ENCODE results near the gene CDHR2.

CDHR2 gene

DNA sequence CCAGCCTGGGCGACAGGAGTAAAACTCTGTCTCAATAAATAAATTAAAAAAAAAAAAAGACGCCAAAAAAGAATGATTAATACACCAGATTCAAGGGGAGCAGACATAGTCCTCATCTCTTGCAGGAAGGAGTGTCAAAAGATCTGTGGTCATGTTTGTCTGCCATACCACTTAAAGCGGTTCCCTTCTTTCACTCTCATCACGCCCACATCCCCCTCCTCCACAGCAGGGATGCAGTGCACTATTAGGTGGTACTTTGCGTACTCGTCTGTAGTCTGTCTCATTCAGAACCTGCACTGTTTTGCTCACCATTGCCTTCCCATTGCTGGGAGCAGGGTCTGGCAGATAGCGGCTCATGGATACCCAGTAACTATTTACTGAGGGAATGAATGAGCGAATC is 11.2 kb downstream of the CDHR2 start:
- peaks cover 36 to 39% of the 10 kb centered on the region in 2 experiments for H3K4me1 ChIP-seq (ENCODE audit: control insufficient read depth in 1 of 2, insufficient read depth in 1 of 2, low read depth in 1 of 2, low read length in 1 of 2)
- H3K27me3 ChIP-seq = no peaks in the 10 kb centered on the region
- H3K27ac ChIP-seq = no peak overlapping the region
- no peak overlapping the region for H3K4me3 ChIP-seq (ENCODE audit: low read depth in 1 of 2, low read length in 1 of 2)
- TF ChIP-seq, protein P1, sequence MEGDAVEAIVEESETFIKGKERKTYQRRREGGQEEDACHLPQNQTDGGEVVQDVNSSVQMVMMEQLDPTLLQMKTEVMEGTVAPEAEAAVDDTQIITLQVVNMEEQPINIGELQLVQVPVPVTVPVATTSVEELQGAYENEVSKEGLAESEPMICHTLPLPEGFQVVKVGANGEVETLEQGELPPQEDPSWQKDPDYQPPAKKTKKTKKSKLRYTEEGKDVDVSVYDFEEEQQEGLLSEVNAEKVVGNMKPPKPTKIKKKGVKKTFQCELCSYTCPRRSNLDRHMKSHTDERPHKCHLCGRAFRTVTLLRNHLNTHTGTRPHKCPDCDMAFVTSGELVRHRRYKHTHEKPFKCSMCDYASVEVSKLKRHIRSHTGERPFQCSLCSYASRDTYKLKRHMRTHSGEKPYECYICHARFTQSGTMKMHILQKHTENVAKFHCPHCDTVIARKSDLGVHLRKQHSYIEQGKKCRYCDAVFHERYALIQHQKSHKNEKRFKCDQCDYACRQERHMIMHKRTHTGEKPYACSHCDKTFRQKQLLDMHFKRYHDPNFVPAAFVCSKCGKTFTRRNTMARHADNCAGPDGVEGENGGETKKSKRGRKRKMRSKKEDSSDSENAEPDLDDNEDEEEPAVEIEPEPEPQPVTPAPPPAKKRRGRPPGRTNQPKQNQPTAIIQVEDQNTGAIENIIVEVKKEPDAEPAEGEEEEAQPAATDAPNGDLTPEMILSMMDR (IDR thresholded peaks at IDR 0.05) = no peak
- H3K36me3 ChIP-seq = no peaks in the 10 kb centered on the region
- no peaks in the 10 kb centered on the region for H3K9me3 ChIP-seq

DNA sequence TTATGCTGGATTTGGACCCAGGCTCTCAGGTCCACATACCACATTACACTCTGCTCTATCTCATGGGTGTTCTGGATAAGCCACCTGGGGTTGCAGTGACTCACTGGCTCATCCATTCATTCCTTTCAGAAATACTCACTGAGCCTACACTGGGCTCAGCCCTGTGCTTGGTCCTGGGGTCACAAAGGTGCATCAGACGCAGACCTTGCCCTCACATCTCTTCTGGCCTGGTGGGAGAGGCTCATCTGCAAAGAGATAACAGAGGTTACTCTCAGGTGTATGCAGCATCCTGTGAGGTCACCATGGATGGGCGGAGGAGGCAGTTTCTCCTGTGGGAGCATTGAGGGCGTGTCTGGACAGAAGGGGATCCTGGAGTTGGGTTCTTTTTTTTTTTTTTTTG is 12.1 kb downstream of the CDHR2 start:
- Histone ChIP-seq H3K4me3 (ENCODE audit: low read depth in 1 of 2, low read length in 1 of 2) (no peak overlapping the region), H3K9me3 (no peaks in the 10 kb centered on the region), H3K27me3 (no peaks in the 10 kb centered on the region), H3K4me1 (ENCODE audit: control insufficient read depth in 1 of 2, insufficient read depth in 1 of 2, low read depth in 1 of 2, low read length in 1 of 2) (peaks cover 27 to 30% of the 10 kb centered on the region in 2 experiments), H3K36me3 (no peaks in the 10 kb centered on the region), H3K27ac (no peak overlapping the region)
- TF ChIP-seq, protein P1 (IDR thresholded peaks at IDR 0.05) = no peak

DNA sequence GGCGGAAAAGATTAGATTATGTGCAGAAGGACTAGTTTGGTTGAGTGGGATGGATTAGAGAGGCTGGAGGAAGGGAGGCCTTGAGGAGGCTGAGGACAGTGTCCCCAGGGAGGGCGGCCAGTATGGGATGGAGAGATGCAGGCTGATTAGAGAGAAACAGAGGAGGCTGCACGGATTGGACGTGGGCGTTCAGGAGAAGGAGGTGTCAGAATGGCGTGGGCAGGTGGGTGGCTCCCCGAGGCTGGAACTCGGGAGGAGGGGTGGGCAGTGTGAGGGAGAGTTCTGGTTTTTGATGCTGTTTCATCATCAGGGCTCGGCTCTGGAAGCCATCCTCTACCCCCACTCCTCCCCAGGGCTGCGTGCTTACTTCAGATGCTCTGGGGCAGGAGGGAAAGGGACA is 13.0 kb downstream of the CDHR2 start:
- Histone ChIP-seq H3K36me3 (no peaks in the 10 kb centered on the region), H3K27ac (no peak overlapping the region), H3K4me1 (ENCODE audit: control insufficient read depth in 1 of 2, insufficient read depth in 1 of 2, low read depth in 1 of 2, low read length in 1 of 2) (peaks cover 18 to 21% of the 10 kb centered on the region in 2 experiments)

DNA sequence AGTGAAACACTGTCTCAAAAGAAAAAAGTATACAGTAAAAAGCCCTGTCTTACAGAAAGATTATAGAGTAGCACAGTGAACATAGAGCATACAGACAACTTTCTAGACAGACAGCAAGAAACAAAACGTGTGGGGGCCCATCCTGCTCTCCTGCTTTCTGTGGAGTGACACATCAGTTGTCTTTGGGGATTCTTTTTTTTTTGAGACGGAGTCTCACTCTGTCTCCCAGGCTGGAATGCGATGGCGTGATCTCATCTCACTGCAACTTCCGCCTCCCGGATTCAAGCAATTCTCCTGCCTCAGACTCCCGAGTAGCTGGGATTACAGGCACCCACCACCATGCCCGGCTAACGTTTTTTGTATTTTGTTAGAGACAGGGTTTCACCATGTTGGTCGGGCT is 14.9 kb downstream of the CDHR2 start:
- Histone ChIP-seq H3K36me3 (no peaks in the 10 kb centered on the region), H3K4me3 (ENCODE audit: low read depth in 1 of 2, low read length in 1 of 2) (no peak overlapping the region), H3K9me3 (no peaks in the 10 kb centered on the region), H3K27me3 (no peaks in the 10 kb centered on the region), H3K4me1 (ENCODE audit: control insufficient read depth in 1 of 2, insufficient read depth in 1 of 2, low read depth in 1 of 2, low read length in 1 of 2) (peaks cover 13 to 14% of the 10 kb centered on the region in 2 experiments), H3K27ac (no peak overlapping the region)
- TF ChIP-seq, protein P1 (IDR thresholded peaks at IDR 0.05) = no peak

More for the DNA sequence above, 13.0 kb downstream of the CDHR2 start:
- Histone ChIP-seq H3K9me3 (no peaks in the 10 kb centered on the region), H3K4me3 (ENCODE audit: low read depth in 1 of 2, low read length in 1 of 2) (no peak overlapping the region), H3K27me3 (no peaks in the 10 kb centered on the region)
- TF ChIP-seq, protein P1 (IDR thresholded peaks at IDR 0.05) = no peak

GRCh38 chr5:176565760-176566288 is 16.7 kb downstream of the CDHR2 start:
- Histone ChIP-seq H3K4me3 (ENCODE audit: low read depth in 1 of 2, low read length in 1 of 2) (no peak overlapping the region), H3K4me1 (ENCODE audit: control insufficient read depth in 1 of 2, insufficient read depth in 1 of 2, low read depth in 1 of 2, low read length in 1 of 2) (peaks cover under 1 to 2% of the 10 kb centered on the region in 2 experiments), H3K27ac (no peak overlapping the region), H3K36me3 (no peaks in the 10 kb centered on the region), H3K27me3 (no peaks in the 10 kb centered on the region), H3K9me3 (no peaks in the 10 kb centered on the region)
- TF ChIP-seq, protein P1 (IDR thresholded peaks at IDR 0.05) = no peak
